Measurements from ENCODE around the gene ITGB6.

GRCh38 chr2:160228141-160228917 is 28.3 kb upstream of the ITGB6 start:
- no peak for TF ChIP-seq POLR2A (IDR thresholded peaks at IDR 0.05; ENCODE audit: low read length)
- TF ChIP-seq GATA1 (IDR thresholded peaks at IDR 0.05; ENCODE audit: low read depth, low read length): no peak

All from erythroblast (primary cell).